ENCODE results near the gene KIFC1. TPM values are rescaled to one million over a fixed set of nuclear protein-coding genes. Genes with fewer than 3 reads are reported as not detected.

Gene KIFC1
- total RNA-seq, 2 experiments from 2014 or later = 117 to 127 TPM

- Mint-ChIP-seq H3K27me3 (peaks cover 3% of the 10 kb centered on the region), H3K27ac (peak within 1 kb of the TSS; percentile 97), H3K4me3 (peak within 1 kb of the TSS; percentile 96), H3K36me3 (peaks cover 6% of the 10 kb centered on the region), H3K4me1 (peaks cover 48% of the 10 kb centered on the region), H3K9me3 (no peaks in the 10 kb centered on the region)
- peak; percentile 98 for DNase-seq
- ATAC-seq (ENCODE audit: low read depth) = peak; percentile 89
- POLR2A ChIA-PET = interaction anchor here (0.6 to 4.4 kb wide), 17 partner anchors 8 to 446 kb away, joined by 3 to 28 read pairs (median 7); partner anchors contain the start of genes B3GALT4, ITPR3, PFDN6 and PHF1
Measured at GRCh38 chr6:33417903-33418689, 26.5 kb downstream of the KIFC1 start, which contains the start of gene CUTA. Gene CUTA (minus strand): TSS chr6:33418107. CDS start chr6:33418000, 107 bp downstream.

- H3K27me3 Mint-ChIP-seq = peaks cover 3% of the 10 kb centered on the region
- H3K27ac Mint-ChIP-seq = peak overlapping the region; percentile 97
- peaks cover 46% of the 10 kb centered on the region for H3K4me1 Mint-ChIP-seq
- POLR2A ChIA-PET = interaction anchor here (0.6 to 4.4 kb wide), 15 partner anchors 8 to 447 kb away, joined by 3 to 28 read pairs (median 7); partner anchors contain the start of genes B3GALT4, ITPR3, PFDN6 and PHF1
- H3K4me3 Mint-ChIP-seq = peak overlapping the region; percentile 96
- no peaks in the 10 kb centered on the region for H3K9me3 Mint-ChIP-seq
- DNase-seq (no peak), ATAC-seq (ENCODE audit: low read depth) (no peak)
- H3K36me3 Mint-ChIP-seq = peaks cover 6% of the 10 kb centered on the region
Measured at GRCh38 chr6:33418690-33419291, 27.2 kb downstream of the KIFC1 start.

- H3K36me3 Mint-ChIP-seq = peaks cover 13% of the 10 kb centered on the region
- H3K27me3 Mint-ChIP-seq = peaks cover 3% of the 10 kb centered on the region
- peak within 1 kb of the TSS; percentile 96 for H3K4me3 Mint-ChIP-seq
- no peak for ATAC-seq (ENCODE audit: low read depth)
- H3K27ac Mint-ChIP-seq = peak within 1 kb of the TSS; percentile 97
- POLR2A ChIA-PET = interaction anchor here (0.6 to 4.4 kb wide), 9 partner anchors 9 to 151 kb away, joined by 3 to 28 read pairs (median 9); partner anchors contain the start of genes B3GALT4, PHF1, RPS18 and VPS52
- peaks cover 51% of the 10 kb centered on the region for H3K4me1 Mint-ChIP-seq
- DNase-seq = no peak
- H3K9me3 Mint-ChIP-seq = no peaks in the 10 kb centered on the region
Measured at GRCh38 chr6:33419580-33420490, 28.2 kb downstream of the KIFC1 start, which contains the start of gene SYNGAP1. Gene SYNGAP1 (plus strand): TSS chr6:33420065. CDS start chr6:33420265, 200 bp downstream.

GRCh38 chr6:33420491-33421343 lies 29.1 kb downstream of the KIFC1 start:
- Mint-ChIP-seq H3K27me3 (peaks cover 3% of the 10 kb centered on the region), H3K9me3 (no peaks in the 10 kb centered on the region), H3K27ac (peak overlapping the region; percentile 23), H3K4me1 (peaks cover 50% of the 10 kb centered on the region), H3K36me3 (peaks cover 12% of the 10 kb centered on the region), H3K4me3 (peak overlapping the region; percentile 46)
- no peak for DNase-seq
- ATAC-seq (ENCODE audit: low read depth) = no peak
- POLR2A ChIA-PET = interaction anchor here (4.4 kb wide), 1 partner anchor 10 kb away, joined by 28 read pairs; no protein-coding TSS in a partner anchor

GRCh38 chr6:33421344-33421643 lies 29.7 kb downstream of the KIFC1 start:
- no peak for DNase-seq
- Mint-ChIP-seq H3K4me3 (peak overlapping the region; percentile 16), H3K27ac (peak overlapping the region; percentile 23), H3K4me1 (peaks cover 51% of the 10 kb centered on the region), H3K36me3 (peaks cover 12% of the 10 kb centered on the region), H3K27me3 (peaks cover 3% of the 10 kb centered on the region), H3K9me3 (no peaks in the 10 kb centered on the region)
- POLR2A ChIA-PET = no interaction called here
- no peak for ATAC-seq (ENCODE audit: low read depth)

- Mint-ChIP-seq H3K27me3 (peaks cover 3% of the 10 kb centered on the region), H3K4me3 (peak overlapping the region; percentile 94), H3K9me3 (no peaks in the 10 kb centered on the region), H3K4me1 (peaks cover 55% of the 10 kb centered on the region), H3K27ac (peak overlapping the region; percentile 95), H3K36me3 (peaks cover 12% of the 10 kb centered on the region)
- DNase-seq = no peak
- POLR2A ChIA-PET = interaction anchor here (1.2 kb wide), 1 partner anchor 110 kb away, joined by 3 read pairs; the partner anchor contains the start of gene TAPBP
- no peak for ATAC-seq (ENCODE audit: low read depth)
Measured at GRCh38 chr6:33423777-33424176, 32.2 kb downstream of the KIFC1 start.

- Mint-ChIP-seq H3K4me3 (peak overlapping the region; percentile 94), H3K9me3 (no peaks in the 10 kb centered on the region), H3K27ac (peak overlapping the region; percentile 95), H3K4me1 (peaks cover 57% of the 10 kb centered on the region), H3K27me3 (peaks cover 3% of the 10 kb centered on the region), H3K36me3 (peaks cover 12% of the 10 kb centered on the region)
- ATAC-seq (ENCODE audit: low read depth) (no peak), DNase-seq (no peak)
- POLR2A ChIA-PET = interaction anchor here (1.0 to 2.5 kb wide), 12 partner anchors 8 to 154 kb away, joined by 3 to 14 read pairs (median 6); partner anchors contain the start of genes B3GALT4, CUTA, PFDN6 and RGL2
Measured at GRCh38 chr6:33424855-33425667, 33.4 kb downstream of the KIFC1 start.

- Mint-ChIP-seq H3K27me3 (peaks cover 3% of the 10 kb centered on the region), H3K4me1 (peaks cover 65% of the 10 kb centered on the region), H3K27ac (peak overlapping the region; percentile 95), H3K36me3 (peaks cover 12% of the 10 kb centered on the region), H3K9me3 (no peaks in the 10 kb centered on the region), H3K4me3 (peak overlapping the region; percentile 94)
- DNase-seq (peak; percentile 84), ATAC-seq (ENCODE audit: low read depth) (peak; percentile 68)
- POLR2A ChIA-PET = interaction anchor here (0.7 to 2.5 kb wide), 13 partner anchors 9 to 154 kb away, joined by 3 to 14 read pairs (median 6); partner anchors contain the start of genes B3GALT4, CUTA, KIFC1 and PFDN6
Measured at GRCh38 chr6:33425668-33426577, 34.3 kb downstream of the KIFC1 start.

- no peak for DNase-seq
- peaks cover 61% of the 10 kb centered on the region for H3K4me1 Mint-ChIP-seq
- H3K4me3 Mint-ChIP-seq = peak overlapping the region; percentile 94
- H3K9me3 Mint-ChIP-seq = no peaks in the 10 kb centered on the region
- peaks cover 12% of the 10 kb centered on the region for H3K36me3 Mint-ChIP-seq
- no peak for ATAC-seq (ENCODE audit: low read depth)
- POLR2A ChIA-PET = interaction anchor here (0.7 to 2.5 kb wide), 11 partner anchors 10 to 195 kb away, joined by 3 to 14 read pairs (median 6); partner anchors contain the start of genes CUTA, KIFC1, RGL2 and RPS18
- H3K27me3 Mint-ChIP-seq = no peaks in the 10 kb centered on the region
- H3K27ac Mint-ChIP-seq = peak overlapping the region; percentile 95
Measured at GRCh38 chr6:33426590-33427511, 35.2 kb downstream of the KIFC1 start.
